Measurements from ENCODE around the gene BCCIP.

Gene BCCIP

GRCh38 chr10:125845617-125846016, 22.3 kb downstream of the BCCIP start:
- no peak for DNase-seq

DNA sequence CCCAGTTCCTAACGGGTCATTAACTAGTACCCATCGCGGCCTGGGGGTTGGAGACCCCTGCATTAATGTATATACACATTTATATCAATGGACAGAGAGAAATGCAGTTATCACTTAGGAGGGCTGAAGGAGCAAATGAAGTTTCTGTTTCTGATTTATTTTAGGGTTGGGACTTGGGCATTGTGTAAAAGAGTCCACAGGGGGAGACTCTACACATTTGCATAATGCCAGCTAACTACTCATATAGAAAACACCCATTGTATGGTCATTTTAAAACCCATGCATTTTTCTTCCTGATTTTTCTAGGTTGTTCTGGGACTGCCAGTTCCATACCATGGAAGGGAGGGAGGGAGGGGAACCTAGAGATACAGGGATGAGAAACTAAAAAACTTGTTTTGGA, 23.5 kb downstream of the BCCIP start:
- DNase-seq = no peak

DNA sequence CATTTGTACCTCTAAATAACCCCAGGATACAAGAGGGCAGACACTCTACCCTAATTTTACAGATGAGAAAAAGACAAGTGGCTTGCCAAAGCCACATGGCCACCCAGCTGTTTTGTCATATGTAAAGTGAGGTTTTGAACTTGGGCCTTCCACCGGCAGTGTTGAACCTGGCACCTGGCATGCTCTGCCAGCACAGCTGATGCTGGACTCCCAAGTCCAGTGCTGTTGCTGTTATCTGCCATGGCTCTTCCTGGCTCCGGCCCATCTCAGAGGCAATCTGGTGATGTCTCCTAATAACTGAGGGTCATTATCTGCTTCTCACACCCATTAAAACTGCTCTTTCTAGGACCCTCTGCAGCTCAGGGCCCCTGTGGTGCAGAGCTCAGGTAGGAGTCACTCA, 25.0 kb downstream of the BCCIP start:
- no peak for DNase-seq

- DNase-seq = no peak
These were observed 25.5 kb downstream of the BCCIP start for GRCh38 chr10:125848857-125849256.

GRCh38 chr10:125849448-125849847, 26.1 kb downstream of the BCCIP start:
- no peak for DNase-seq

- DNase-seq = no peak
These were observed 27.7 kb downstream of the BCCIP start for GRCh38 chr10:125850766-125851731.

DNA sequence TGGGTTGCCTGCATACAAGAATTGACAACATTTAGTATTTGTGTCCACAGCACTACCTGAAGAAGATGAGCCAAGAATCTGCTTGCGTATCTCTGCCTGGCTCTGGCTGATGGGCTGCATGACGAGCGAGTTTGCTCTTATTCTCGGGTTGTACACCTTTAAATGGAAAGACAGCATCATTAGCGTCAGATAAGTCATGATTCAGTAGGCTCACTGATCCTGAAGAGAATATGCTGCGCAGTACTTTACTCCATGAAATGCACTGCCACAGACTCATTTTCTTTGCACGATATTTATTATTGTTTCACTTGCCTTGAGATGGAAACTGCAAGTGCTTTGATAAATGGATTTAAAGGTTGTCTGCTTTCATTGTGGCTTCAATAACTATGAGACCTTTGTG, 29.1 kb downstream of the BCCIP start:
- DNase-seq = no peak

GRCh38 chr10:125857185-125857760, 33.9 kb downstream of the BCCIP start:
- DNase-seq = peak; percentile 25

DNA sequence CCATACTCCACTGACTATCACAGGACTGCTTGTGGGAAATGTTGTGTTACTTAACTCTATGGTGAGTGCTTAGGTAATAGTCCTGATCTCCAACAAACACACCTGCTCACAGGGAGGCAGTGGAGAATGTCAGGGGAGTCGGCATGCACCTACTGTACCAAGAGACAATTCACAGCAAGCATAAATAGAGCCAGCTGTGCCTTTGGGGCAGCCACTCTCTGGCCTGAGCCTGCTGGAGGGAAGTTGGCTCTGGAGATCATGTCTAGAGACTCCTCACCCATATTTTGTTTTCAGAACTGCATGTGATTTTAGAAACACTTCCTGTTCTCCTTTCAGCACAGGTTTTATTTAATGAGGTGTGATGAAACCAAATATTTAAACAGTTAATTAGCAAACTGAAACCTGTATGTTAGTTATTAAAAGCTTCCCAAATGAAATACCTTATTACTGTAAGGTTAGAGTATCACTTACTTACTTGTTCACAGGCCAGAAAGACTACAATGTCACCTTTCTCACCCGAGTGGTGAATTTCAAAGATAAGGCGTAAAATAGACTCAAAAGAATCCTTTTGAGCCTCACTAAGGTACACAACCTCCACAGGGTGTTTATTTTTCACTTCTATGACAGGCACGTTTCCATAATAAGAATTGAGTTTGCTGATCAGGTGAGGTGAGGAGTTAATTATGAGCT, 35.9 kb downstream of the BCCIP start:
- no peak for DNase-seq

DNA sequence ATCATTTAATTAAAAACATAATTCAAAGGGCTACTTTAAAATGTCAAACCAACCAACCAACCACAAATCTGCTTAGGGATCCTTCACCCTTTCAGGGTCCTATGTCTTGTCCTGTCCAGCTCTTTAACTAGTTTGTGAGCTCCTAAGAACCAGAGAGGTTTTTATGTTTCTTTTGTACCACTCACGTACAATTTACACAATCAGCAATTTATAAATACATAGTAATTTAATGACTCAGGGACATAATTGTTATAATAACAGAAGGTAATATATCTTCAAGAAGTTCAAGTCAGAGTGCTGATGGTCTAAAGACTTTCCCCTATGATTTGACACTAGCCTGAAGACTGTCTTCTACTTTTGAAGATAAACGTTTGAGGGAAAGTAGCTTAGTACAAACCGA, 41.8 kb downstream of the BCCIP start:
- no peak for DNase-seq

DNA sequence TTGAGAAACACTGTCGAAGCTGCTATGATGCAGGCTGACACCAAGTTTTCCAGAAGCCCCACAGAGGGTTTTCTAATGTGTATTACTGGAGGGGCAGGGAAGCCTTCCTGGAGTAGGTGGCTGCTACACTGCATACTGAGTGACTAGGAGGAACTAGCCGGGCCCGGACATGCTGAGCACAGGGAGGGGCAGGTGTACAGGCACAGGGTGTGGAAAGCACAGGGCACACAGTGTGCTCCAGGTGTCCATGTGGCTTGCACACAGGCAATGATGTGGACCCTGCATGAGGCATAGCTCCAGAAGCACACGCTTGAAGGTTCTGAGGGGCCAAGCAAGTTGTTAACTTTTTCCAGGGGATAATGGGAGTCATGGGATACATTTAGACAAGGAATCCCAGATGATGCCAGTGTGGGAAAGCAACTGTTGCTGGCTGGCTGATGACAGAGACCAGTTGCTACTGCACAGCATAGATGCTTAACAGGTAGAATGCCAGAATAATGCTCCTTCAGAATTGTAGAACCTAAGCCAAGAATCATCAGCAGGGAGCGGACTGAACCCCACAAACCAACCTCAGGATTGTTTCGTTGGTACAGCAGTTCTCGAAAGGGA, 43.2 kb downstream of the BCCIP start:
- DNase-seq = no peak

DNA sequence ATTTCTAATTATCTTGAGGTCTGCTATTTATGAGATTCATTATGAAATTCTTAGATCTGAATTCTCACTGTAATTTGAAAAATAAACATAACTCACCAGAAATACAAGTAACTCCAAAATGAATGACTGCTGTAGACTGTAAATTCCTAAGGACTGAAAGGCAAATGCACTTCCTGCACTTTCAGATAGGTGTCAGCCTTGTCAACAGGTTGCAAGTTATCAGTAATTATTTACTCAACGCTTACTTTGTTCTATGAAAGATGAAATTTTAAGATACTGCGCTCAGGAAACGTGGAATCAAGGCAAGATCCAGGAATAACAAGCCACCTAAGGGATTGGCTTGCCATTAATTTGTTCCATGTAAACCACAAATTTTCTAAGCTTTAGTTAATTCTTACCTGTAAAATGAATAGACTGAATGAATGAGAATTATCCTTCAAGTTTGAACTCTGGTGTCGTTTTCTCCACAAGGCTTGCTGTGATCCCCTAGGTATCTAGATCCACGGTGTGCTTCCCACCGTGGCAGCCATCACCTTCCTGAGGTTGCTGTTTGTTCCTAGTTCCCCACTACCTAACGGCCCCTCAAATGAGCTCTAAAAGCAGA, 45.1 kb downstream of the BCCIP start:
- DNase-seq = peak; percentile 43

- DNase-seq = no peak
These were observed 48.0 kb downstream of the BCCIP start for GRCh38 chr10:125871338-125871737.

DNA sequence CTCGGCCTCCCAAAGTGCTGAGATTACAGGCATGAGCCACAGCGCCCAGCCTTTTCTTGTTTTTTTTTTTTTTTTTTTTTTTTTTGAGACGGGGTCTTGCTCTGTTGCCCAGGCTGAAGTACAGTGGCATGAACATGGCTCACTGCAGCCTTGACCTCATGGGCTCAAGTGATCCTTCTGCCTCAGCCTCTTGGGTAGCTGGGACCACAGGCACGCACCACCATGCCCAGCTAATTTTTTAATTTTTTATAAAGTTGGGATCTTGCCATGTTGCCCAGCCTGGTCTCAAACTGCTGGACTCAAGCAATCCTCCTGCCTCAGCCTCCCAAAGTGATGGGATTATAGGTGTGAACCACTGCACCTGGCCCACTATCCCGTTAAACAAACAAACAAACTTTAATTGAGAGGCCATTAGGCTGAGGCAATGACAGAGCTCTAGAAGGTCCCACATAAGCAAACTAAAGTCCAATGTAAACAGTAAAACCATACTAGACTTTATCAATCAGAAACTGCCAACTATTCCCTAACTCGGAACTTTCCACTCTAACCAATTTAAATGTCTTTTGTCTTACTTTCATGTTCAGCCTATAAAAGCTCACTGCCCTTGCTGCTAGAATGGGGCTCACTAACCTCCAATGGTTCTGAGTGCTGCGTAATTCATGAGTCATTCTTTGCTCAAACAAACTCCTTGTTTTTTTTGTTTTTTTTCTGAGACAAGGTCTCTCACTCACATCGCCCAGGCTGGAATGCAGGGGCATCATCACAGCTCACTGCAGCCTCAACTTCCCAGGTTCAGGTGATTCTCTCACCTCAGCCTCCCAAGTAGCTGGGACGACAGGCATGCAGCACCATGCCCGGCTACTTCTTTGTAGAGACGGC, 55.9 kb downstream of the BCCIP start:
- peak; percentile 87 for DNase-seq

- no peak for DNase-seq
These were observed 57.4 kb downstream of the BCCIP start for GRCh38 chr10:125880719-125881118.

DNA sequence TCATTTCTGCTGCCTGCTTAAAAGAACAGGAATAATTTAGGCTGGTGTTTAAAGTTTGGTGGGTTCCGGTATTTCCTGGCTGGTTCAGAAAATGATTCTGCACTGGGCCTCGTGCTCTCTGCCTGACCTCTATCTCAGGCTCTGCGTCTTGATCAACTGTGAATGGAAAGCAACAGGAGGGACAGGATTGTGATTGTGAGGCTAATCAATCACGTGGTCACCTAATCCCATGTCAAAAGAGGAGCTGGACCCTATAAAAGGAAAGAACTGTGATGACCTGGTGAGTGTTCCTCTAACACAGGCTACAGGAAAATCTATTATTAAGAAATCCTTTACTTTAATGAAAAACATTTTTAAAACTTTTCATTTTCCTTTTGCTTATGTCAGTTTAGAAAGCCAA, 57.8 kb downstream of the BCCIP start, which contains the start of gene DHX32:
Gene DHX32 (minus strand): TSS at position 101 of the 400 bp plus-strand sequence. CDS start 468 bp downstream, outside the sequence.
- no peak for DNase-seq

DNA sequence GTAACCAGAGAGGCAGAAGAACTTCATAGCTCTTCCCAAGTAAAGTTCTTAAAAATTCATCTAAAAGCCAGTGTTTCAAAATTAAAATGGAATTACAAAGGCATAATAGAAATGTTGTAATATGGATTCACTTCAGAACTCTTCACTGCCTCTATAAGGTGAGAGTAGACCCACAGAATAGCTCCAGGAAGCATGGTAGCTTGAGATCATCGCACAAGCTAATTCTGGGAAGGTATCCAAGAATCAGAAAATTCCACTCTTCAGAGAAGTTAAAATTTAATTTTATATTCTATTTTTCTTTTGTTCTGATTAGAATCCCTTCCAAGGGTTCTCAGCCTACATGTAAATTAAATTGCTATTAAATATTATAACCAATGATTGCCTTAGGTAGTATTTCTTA, 59.2 kb downstream of the BCCIP start:
- DNase-seq = peak; percentile 5

DNA sequence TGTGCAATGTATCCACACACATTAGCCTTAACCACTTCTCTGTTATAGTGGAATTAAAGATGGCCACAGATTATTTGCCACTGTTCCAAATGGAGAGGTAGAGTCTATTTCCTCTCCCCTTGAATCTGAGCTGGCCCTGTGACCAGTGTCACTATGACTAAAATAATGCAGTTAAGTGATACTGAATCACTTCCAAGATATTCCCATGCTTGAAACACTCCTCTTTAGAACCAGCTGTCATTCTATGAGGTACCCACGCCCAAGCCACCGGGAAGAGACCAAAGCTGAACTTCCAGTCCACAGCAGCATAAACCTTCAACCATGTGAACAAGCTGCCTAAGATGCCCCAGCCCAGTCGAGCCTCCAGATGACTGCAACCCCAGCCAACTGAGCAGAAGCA, 59.9 kb downstream of the BCCIP start:
- DNase-seq = no peak

Data from EL (cell line).